ENCODE results near the gene SOX10.

The SOX10 gene

DNA sequence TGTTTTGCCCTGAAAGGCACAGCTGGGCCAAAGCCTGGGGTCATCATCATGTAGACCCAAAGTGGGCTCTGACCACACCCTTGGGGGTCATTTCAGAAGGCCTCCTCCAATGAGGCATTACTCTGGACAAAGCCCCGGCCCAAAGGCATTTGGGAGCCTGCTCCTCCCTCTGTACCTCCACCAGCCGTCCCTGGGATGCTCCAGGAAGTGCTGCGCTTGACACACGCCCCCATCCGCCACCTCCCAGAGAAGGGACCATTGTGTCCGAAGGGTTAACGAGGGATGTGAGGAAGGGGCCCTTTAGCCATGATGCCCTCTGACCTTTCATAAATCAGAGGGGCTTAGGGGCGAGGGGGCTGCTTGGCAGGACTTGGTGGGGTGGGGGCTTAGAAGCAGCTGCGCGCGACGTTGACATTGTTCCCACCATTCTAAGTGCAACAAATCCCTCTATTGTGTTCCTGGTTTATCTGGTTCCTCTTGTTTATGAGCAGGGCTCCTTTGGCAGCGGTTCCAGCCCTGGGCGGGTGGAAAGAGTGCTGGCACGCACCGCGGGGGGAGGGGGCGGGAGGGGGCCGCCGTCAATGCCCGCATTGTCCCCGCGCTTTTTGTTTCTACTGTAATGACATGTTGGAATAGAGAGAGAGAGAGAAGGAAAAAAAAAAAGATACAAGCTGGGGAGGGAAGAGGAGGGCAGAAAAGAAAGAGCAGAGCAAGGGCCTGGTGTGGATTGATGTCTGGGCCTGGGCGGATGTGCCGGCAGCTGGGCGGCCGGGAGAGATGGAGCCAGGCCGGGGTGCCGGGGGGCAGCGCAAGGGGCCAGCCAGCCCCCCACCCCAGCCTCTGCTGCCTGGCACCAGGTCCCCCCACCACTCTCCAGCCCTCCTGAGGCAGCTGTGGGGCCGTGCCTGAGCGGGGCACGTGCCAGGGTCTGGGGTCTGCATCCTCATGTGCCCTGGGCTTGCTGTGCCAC lies 32.1 kb upstream of the SOX10 start:
- DNase-seq = no peak

DNA sequence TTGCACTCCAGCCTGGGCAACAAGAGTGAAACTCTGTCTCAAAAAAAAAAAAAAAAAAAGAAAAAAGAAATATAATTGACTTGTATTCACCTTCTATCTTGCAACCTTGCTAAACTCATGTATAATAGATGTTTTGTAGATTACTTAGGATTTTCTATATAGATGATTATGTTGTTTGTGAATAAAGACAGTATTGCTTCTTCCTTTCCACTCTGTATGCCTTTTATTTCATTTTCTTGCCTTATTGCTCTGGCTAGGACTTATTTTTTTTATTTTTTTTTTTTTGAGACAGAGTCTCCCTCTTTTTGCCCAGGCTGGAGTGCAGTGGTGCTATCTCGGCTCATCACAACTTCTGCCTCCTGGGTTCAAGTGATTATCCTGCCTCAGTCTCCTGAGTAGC lies 29.7 kb upstream of the SOX10 start:
- DNase-seq = no peak

DNA sequence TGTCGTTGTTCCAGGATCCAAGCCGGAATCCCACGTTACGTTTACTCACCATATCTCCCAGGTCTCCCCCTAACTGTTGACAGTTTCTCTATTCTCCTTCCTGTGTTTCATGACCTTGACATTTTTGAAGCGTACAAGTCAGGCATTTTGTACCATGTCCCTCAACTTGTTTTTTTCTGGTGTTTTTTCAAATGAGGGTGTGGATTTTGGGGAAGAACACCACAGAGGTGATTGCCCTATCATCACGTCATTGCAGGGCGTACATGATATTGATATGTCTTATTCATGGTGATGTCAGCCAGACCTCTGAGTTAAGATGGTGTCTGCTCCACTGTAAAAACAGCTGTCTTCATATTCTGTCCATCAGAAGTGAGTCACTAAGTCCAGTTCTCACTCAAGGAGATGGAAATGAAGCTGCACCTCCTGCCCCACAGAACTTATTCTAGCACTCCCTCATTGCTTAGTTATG lies 28.3 kb upstream of the SOX10 start:
- no peak for DNase-seq

DNA sequence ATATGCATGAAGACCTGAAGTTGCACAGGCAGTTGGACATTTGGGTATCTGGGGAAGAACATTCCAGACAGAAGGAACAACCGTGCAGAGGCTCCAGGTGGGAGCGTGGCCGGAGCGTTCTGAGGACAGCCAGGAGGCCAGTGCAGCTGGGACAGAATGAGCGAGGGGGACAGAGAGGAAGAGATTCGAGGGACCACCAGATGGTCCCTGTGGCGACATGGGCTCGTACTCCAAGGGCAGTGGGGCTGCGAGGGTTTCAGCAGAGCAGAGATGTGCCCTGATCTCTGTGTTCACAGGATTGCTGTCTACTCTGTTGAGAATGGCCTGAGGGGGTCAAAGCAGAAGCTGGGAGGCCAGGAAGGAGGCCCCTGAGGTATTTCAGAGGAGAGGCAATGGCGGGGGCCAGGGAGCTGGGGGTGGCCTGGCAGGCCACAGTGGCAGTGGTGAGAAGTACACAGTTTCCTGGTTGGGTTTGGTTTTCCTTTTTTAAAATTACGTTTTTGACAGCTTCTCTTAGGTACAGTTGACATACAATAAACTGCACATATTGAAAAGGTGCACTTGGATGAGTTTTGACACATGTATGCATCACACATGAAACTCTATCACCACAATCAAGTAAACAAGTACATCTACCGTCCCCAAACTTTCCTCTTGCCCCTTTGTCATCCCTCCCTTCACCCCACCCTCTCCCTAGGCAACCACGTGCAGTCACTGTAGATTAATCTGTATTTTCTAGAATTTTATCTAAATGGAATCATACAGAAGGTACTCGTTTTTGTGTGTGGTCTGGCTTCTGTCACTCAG lies 24.8 kb upstream of the SOX10 start:
- no peak for DNase-seq

DNA sequence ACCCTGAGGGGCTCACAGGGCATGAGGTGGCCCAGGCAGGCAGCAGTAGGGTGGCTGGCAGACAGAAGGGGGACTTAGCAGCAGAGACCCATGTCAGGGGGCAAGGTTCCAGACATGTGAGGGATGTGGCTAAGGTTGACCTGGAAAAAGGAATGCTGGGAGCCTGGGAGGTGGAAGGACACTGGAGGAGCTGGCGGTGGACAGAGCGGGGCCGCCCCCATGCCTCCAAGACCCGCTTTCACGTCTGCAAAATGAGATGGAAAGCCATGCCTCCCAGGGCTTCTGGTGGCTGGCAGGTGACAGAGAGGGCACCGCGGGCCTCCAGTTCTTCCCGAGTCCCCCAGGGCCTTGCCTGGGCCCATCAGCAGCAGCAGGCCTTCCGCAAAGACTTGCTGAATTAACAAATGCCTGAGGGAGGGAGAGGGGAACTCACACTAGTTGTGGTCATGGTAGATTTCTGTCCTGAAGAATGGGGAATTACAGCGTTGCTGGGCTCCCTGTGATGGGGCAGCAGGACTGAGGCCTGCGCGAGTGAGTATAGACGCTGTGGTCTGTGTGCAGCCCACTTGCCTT lies 23.1 kb upstream of the SOX10 start:
- no peak for DNase-seq

DNA sequence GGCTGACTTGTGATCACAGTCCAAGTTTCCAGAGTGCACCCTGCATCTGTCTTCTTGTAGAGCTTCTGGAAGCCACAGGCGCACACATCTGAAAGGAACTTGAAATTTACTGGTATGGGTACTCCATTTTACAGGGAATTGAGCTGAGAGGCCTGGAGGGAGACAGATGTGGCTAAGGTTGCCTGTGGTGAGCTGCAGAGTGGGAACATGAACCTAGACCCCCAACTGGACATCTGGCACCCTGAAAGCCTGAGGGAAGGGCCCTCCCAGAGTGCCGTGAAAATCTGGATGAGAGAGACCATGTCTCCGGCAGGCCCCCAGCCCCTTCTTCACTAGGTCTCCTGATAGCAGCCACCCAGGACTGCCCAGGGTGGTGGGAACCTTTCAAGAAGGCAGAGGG lies 22.6 kb upstream of the SOX10 start:
- DNase-seq = no peak

DNA sequence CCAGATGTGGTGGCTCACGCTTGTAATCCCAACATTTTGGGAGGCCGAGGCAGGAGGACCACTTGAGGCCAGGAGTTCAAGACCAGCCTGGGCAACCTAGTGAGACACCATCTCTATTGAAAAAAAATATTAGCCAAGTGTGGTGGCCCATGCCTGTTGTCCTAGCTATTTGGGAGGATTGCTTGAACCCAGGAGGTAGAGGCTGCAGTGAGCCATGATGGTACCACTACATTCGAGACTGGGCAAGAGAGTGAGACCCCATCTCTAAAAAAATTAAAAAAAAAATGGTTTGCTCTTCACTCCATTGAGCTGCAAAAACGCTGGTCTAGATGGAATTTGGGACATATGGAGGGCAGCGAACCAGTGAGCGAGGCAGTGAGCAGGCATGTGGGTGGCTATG lies 21.6 kb upstream of the SOX10 start:
- DNase-seq = no peak

DNA sequence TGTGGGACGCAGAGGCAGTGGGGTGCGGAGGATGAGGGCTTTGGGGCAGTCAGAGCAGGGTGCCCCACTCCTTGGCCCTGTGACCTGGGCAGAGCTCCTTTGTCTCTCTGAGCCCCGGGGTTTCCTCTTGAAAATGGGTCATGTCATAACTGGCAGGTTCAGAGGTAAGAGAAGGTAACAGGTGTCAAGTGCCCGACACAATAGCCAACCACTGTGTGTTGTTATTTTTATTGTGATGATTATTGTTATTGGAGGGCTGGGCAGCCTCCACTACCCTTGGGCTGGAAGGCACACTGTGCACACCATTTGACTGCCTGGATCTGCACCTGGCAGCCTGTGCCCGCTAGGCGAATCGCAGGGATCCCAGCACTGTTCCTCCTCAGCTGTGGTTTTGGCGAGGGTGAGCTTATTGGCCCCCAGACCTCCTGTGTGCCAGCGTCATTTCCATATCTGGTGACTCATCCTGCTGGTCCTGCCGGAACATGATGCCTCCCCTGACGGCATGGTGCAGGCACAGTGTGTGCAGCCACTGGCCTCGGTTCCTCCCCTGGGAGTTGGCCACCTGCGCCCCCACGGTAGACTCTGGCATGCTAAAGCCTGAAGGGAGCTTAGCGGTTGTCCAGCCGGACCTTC lies 15.4 kb upstream of the SOX10 start:
- DNase-seq = peak; percentile 56

DNA sequence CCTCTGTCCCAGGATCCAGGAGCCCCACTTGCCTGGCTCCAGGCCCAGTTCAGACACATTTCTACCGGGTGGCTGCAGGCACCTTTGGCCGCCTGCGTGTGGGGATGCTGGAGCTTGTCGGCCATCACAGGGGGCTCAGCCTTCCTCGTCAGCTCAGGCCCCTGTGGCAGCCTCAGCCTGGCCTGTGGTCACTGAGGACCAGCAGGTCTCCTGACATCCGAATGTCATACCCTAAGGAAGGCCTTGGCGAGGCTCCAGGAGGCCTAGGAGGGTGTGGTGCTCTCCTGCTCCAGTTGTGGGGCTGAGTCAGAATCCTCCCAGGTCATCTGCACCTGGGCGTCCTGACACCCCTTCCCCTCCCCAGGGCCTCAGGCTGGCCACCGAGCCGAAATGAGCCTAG lies 14.9 kb upstream of the SOX10 start:
- DNase-seq = no peak

DNA sequence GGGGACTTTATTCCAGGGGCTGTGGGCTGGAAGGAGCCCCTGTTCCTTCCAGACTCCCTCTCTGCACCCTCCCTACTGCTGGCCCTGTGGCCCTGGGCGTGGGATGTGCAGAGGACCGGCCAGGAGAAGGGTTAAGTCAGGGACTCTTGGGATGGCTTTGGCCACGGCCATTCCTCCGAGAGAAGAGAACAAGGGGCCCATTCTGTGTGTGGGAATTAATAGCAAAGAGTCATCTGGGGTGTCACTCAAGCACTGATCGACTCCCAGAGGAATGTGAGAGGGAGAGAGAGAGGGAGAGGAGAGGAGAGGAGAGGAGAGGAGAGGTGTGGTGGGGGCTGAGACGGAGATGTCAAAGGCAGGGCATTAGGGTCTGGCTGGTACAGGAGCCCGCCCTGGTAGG lies 14.2 kb upstream of the SOX10 start:
- DNase-seq = no peak

DNA sequence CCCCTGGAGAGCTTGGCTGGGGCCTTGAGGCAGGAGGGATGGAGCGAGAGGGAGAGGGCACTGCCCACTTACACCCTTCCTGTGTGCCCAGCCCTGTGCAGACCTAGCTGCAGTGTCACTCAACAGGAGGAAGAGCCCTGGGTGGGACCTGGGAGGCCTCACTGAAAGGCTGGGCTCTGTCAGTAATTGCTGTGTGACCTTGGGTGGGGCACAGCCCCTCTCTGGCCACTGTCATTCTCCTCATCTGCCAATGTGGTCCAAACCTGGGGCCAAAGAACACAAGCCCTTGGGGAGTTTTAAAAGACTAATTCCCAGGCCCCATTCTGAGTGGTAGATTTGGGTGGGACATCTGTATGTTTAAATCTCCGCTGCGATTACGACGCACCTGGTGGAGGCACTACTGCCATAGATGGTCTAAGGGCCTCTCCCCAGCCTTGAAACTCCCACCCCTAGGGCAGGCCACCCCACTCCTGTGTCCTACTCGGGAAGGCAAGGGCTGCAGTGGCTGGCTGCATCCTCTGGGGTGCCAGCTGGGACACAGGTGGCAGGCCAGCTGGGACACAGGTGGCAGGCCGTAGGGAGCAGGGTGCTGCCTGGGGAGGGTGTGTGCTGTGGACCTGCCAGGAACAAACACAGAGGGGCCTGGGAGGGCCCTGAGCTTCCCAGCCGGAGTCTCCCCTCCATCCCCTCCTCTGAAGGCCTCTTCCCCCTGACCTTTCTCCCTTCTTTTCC lies 12.3 kb upstream of the SOX10 start:
- DNase-seq = no peak

DNA sequence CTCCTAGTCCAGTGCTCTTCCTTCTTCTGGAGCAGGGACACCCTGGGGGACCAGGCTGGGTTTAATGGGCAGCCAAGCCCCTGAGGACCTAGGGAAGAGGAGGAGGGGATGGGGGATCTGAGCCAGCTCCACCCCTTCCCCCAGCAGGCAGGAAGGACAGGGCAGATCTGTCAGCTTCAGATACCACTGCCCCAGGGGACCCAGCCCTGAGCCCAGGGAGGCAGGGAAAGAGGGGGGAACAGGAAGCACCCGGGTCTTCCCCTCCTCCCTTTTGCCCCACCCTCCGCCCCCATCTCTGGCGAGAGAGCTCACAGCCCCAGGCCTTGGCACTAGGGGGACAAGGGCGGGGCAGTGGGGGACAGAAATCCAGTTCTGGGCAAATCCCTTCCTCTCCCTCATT lies 11.7 kb upstream of the SOX10 start:
- no peak for DNase-seq

DNA sequence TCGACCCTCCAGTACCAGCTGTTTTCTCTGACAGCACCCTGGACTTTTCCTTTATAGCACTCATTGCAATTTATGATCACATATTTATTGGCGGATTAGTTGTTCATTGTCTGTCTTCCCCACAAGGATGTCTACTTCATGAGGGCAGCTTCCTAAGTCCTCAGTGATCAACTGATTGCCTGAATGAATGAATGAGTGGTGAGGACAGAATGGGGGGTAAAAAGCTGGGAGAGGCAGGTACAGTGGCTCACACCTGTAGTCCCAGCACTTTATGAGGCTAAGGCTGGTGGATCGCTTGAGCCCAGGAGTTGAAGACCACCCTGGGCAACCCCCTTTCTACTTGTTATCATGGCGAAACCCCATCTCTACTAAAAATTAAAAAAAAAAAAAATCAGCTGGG lies 11.1 kb upstream of the SOX10 start:
- DNase-seq = no peak

DNA sequence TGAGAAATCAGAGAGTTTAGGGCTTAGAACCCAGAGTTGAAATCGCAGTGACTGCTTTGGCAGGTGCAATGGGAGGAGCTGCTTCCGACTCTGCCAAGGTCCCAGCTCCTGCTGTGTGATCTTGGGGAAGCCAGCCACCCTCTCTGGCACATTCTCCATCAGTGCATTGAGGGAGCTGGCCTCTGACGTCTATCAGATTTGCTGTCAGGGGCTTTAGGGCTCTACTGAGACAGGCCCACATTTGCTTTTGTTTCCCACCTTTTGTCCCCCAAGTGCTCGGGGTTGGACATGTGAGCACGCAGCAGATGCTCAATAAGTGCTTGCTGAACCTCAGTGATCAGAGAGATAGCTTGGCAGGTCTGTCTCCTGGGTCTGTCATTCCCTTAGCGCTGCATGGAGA lies 10.6 kb upstream of the SOX10 start:
- no peak for DNase-seq

DNA sequence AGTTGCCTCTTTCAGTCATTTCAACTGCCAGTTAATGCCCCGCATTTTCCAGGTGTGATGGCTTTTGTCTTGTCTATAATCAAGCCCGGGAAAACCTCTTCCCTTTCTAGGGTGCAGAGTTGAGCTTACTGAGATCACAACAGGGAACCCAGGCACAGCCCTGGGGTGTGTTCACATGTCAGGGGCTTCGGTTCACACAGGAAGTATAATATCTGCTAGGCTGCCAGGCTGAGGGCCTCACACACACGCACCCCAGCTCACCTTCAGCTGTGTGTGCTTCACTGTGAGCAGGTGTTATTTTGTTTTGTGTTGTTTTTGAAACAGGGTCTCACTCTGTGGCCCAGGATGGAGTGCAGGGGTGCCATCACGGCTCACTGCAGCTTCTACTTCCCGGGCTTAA lies 9.7 kb upstream of the SOX10 start:
- DNase-seq = no peak

DNA sequence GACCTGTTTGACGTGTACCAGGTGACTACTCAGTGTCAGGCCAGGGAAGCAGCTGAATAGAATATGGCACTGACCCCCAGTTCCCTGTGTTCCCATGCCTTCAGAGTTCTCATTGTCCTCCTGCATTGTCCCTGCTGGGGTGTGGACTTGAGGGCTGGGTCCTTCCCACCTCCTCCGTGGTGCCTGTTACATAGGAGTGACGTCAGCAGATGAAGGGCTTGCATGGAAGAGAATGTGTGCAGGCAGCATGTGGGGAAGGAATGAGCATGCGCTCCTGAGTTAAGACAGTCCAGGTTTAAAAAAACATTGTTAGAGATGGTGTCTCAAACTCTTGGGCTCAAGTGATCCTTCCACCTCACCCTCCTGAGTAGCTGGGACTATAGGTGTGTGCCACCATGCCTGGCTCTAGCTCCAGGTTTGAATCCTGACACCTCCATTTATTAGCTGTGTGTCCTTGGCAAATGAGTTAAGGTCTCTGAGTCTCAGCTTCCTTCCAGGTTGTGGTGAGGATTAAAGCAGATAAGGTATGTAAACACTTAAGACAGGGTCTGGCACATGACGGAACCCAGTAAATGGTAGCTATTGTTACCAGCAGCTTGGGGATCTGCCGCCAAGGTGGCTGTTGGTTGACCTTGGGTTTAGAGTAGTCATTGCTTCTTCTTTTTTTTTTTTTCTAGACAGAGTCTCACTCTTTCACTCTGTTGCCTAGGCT lies 7.5 kb upstream of the SOX10 start:
- DNase-seq = no peak

DNA sequence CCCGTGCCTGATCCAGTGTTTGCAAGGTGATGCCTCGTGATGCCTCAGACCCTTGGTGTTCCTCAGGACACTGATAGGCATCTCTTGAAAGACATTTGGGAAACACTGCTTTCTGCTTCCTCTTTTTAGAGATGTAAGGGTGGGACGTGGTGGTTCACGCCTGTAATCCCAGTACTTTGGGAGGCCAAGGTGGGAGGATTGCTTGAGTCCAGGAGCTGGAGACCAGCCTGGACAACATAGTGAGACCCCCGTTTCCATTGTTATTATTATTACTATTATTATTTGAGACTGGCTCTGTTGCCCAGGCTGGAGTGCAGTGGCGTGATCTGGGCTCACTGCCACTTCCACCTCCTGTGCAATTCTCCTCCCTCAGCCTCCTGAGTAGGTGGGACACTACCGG lies 6.5 kb upstream of the SOX10 start:
- no peak for DNase-seq

DNA sequence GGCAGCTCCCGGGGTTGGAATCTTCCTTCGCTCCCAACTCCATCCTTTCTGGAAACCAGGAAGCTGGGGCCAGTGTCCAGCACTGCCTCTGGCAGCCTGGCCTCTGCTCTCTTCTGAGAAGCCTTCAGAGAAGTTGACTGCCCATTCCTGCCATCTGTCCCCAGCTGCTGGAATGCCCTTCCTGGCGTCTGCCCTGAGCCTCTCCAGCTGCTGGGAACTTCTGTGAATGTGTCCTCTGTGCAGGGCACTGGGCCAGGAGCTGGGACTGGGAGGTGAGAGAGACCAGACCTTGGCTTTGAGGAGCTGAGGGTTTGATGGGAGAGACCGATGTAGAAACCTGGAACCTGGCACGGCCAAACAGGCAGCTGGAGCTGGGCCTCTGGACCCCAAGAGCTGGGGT lies 5.9 kb upstream of the SOX10 start:
- no peak for DNase-seq

DNA sequence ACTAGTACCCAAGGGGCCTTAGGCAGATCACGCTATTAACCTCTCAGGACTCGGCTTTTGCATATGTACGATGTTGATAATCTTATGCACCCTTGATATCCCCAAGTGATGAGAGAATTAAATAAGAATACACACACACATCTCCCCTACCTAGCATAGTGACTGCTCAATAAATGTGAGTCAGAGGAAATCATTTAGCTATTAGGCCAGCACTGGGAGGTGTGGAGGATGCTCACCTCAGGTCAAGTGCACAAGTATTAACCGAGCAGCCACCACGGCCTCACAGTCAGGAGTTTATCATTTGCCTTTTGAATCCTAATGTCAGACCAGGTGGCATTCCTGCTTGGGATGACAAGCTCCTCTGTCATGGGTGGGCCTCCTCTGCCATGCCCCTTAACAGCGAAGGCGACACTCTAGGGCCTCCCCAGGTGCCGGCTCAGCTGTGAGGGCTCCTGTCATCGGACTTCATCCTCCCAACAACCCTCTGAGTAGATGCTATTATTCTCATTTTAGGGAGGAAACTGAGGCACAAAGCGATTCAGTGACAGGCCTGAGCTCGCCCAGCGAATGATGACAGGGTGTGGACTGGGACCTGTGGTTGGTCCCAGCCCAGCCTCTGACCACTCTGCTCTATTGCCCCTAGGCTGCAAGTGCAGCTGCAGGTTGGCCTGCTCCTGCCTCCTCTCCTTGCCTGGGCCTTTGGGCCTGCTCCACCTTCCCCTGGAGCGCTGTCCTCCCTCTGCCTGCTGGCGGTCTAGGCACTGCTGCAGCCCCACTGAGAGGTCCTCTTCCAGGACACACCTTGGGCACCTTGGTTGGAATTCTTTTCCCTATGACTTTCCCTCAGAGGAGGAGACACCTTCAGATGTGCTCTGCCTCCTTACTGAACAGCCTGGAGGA lies 5.0 kb upstream of the SOX10 start:
- no peak for DNase-seq

DNA sequence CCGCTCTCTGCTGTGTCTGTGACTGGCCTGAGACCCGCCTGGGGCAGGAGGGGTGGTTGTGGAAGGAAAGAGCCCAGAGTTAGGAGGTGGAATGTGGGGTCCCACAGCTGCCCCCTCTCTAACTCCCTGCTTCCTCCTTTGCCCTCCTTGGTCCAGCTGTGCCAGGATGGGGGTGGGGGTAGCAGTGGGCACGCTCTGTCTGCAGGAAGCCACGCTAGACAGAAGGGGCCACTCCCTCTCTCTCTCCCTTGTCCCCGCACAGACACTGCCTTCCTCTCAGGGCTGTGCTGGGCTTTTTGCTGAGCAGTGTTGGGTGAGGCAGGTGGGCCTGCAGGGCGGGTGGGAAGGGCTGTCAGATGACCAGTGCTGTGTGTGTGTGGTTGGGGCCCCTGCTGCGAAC lies 2.0 kb upstream of the SOX10 start:
- DNase-seq = no peak

All from NCI-H446 treated with DMSO at 0.1 percent for 48 hours (cell line).